HEK293 (cell line): ENCODE measurements around the gene PRELID2.

Source experiments
- CTCF ChIA-PET: fragments of 350-600 bp; formaldehyde crosslinking; extraction: SDS; loops from one replicate; lab custom pipeline; 2021; ENCODE audit warnings: antibody characterized with exemption; lab: Yijun Ruan, JAX
- POLR2A ChIA-PET: fragments of 300-600 bp; formaldehyde crosslinking; extraction: SDS; loops from one replicate; lab custom pipeline; 2020; ENCODE audit warnings: antibody characterized with exemption, inconsistent platforms; lab: Yijun Ruan, JAX
- H3K27ac ChIP-seq: fragments of 200-500 bp; sonication (Bioruptor generic); 2 replicates; pipeline ENCODE4 v1.5.1; 2014; ENCODE audit warnings: low read depth, low read length, control low read depth, inconsistent platforms; ENCODE audit errors: extremely low read depth
- H3K36me3 ChIP-seq, 2 experiments: fragments of 200-500 bp in 1 of 2; sonication (Bioruptor generic) in 1 of 2; 1 replicate in 1 of 2; 2 replicates in 1 of 2; pipeline ENCODE4 v1.5.1; 2014 to 2017; ENCODE audit warnings: inconsistent platforms in 2 of 2, low read length in 2 of 2; ENCODE audit not compliant: control insufficient read depth in 2 of 2, insufficient read depth in 1 of 2
- H3K4me1 ChIP-seq: fragments of 200-500 bp; sonication (Bioruptor generic); 2 replicates; pipeline ENCODE4 v1.5.1; 2014; ENCODE audit warnings: mild to moderate bottlenecking, low read length, inconsistent platforms; ENCODE audit not compliant: control insufficient read depth, insufficient read depth
- H3K4me3 ChIP-seq: 2 replicates; pipeline ENCODE4 v1.5.1; 2011; ENCODE audit warnings: low read depth, mild to moderate bottlenecking, control low read depth, low read length, moderate library complexity
- H3K9me3 ChIP-seq: fragments of 200-500 bp; sonication (Bioruptor generic); 2 replicates; pipeline ENCODE4 v1.5.1; 2014; ENCODE audit warnings: low read depth, low read length, inconsistent platforms; ENCODE audit not compliant: control insufficient read depth, insufficient read depth
- FEZF1 ChIP-seq: fragments of 450-650 bp; formaldehyde crosslinking; IDR thresholded peaks from 2 replicates; pipeline ENCODE4 v1.5.1; 2016; ENCODE audit warnings: missing biosample characterization, missing genetic modification characterization
- GFI1B ChIP-seq: fragments of 450-650 bp; formaldehyde crosslinking; IDR thresholded peaks from 2 replicates; pipeline ENCODE4 v1.5.1; 2016; ENCODE audit warnings: missing biosample characterization, missing genetic modification characterization
- HOXC10 ChIP-seq: sonication (generic); formaldehyde crosslinking; IDR thresholded peaks from 2 replicates; pipeline ENCODE4 v1.8.1; 2023; ENCODE audit warnings: mild to moderate bottlenecking, missing genetic modification reagents
- KLF7 ChIP-seq: fragments of 450-650 bp; formaldehyde crosslinking; IDR thresholded peaks from 2 replicates; pipeline ENCODE4 v1.5.1; 2016; ENCODE audit warnings: missing biosample characterization, missing genetic modification characterization, borderline replicate concordance
- ZBTB20 ChIP-seq: fragments of 450-650 bp; formaldehyde crosslinking; IDR thresholded peaks from 2 replicates; pipeline ENCODE4 v1.5.1; 2016; ENCODE audit warnings: missing biosample characterization, missing genetic modification characterization
- ZNF155 ChIP-seq: fragments of 450-650 bp; formaldehyde crosslinking; IDR thresholded peaks from 2 replicates; pipeline ENCODE4 v1.5.1; 2016; ENCODE audit warnings: missing biosample characterization, missing genetic modification characterization
- ZNF174 ChIP-seq: fragments of 450-650 bp; formaldehyde crosslinking; IDR thresholded peaks from 2 replicates; pipeline ENCODE4 v1.5.0; 2017; ENCODE audit warnings: missing biosample characterization, mild to moderate bottlenecking, missing genetic modification characterization
- ZNF202 ChIP-seq: fragments of 450-650 bp; formaldehyde crosslinking; IDR thresholded peaks from 2 replicates; pipeline ENCODE4 v1.5.1; 2016; ENCODE audit warnings: missing biosample characterization, missing genetic modification characterization, borderline replicate concordance
- ZNF24 ChIP-seq: fragments of 450-650 bp; formaldehyde crosslinking; IDR thresholded peaks from 2 replicates; pipeline ENCODE4 v1.5.1; 2016; ENCODE audit warnings: missing biosample characterization, missing genetic modification characterization
- ZNF37A ChIP-seq: fragments of 450-650 bp; IDR thresholded peaks from 2 replicates; pipeline ENCODE4 v1.5.1; 2018; ENCODE audit warnings: missing biosample characterization, missing genetic modification characterization
- ZNF426 ChIP-seq: fragments of 450-650 bp; formaldehyde crosslinking; IDR thresholded peaks from 2 replicates; pipeline ENCODE4 v1.5.1; 2017; ENCODE audit warnings: missing biosample characterization, missing genetic modification characterization, mild to moderate bottlenecking, inconsistent platforms, moderate library complexity
- ZNF473 ChIP-seq: fragments of 450-650 bp; formaldehyde crosslinking; IDR thresholded peaks from 2 replicates; pipeline ENCODE4 v1.5.1; 2017; ENCODE audit warnings: missing biosample characterization, missing genetic modification characterization
- ZNF548 ChIP-seq: fragments of 450-650 bp; formaldehyde crosslinking; IDR thresholded peaks from 2 replicates; pipeline ENCODE4 v1.5.1; 2016; ENCODE audit warnings: missing biosample characterization, missing genetic modification characterization
- ZNF621 ChIP-seq: fragments of 450-650 bp; formaldehyde crosslinking; IDR thresholded peaks from 2 replicates; pipeline ENCODE4 v1.5.1; 2017; ENCODE audit warnings: missing biosample characterization, missing genetic modification characterization
- ZNF660 ChIP-seq: fragments of 450-650 bp; IDR thresholded peaks from 2 replicates; pipeline ENCODE4 v1.5.1; 2018; ENCODE audit warnings: missing biosample characterization, mild to moderate bottlenecking, missing genetic modification characterization
- ZNF707 ChIP-seq: fragments of 450-650 bp; formaldehyde crosslinking; IDR thresholded peaks from 2 replicates; pipeline ENCODE4 v1.5.1; 2016; ENCODE audit warnings: missing biosample characterization, missing genetic modification characterization
- ZNF768 ChIP-seq: fragments of 450-650 bp; formaldehyde crosslinking; IDR thresholded peaks from 2 replicates; pipeline ENCODE4 v1.5.1; 2018; ENCODE audit warnings: missing biosample characterization, mild to moderate bottlenecking, missing genetic modification characterization
- TF ChIP-seq, protein P1 (sequence below): fragments of 450-650 bp; formaldehyde crosslinking; IDR thresholded peaks from 2 replicates; pipeline ENCODE4 v1.5.1; 2016; ENCODE audit warnings: missing biosample characterization, missing genetic modification characterization, borderline replicate concordance
- TF ChIP-seq, protein P2 (sequence below): fragments of 450-650 bp; formaldehyde crosslinking; IDR thresholded peaks from 2 replicates; pipeline ENCODE4 v1.5.1; 2016; ENCODE audit warnings: missing biosample characterization, missing genetic modification characterization, low read depth
- TF ChIP-seq, protein P3 (sequence below): fragments of 450-650 bp; formaldehyde crosslinking; IDR thresholded peaks from 2 replicates; pipeline ENCODE4 v1.5.1; 2016; ENCODE audit warnings: missing biosample characterization, missing genetic modification characterization
- TF ChIP-seq, protein P4 (sequence below): fragments of 450-650 bp; formaldehyde crosslinking; IDR thresholded peaks from 2 replicates; pipeline ENCODE4 v1.5.1; 2017; ENCODE audit warnings: missing biosample characterization, missing genetic modification characterization
- TF ChIP-seq, protein P5 (sequence below): fragments of 450-650 bp; formaldehyde crosslinking; IDR thresholded peaks from 2 replicates; pipeline ENCODE4 v1.5.1; 2016; ENCODE audit warnings: missing biosample characterization, missing genetic modification characterization
- TF ChIP-seq, protein P6 (sequence below): sonication (generic); formaldehyde crosslinking; IDR thresholded peaks from 2 replicates; pipeline ENCODE4 v1.8.1; 2022; ENCODE audit warnings: mild to moderate bottlenecking, moderate library complexity, missing genetic modification reagents

Gene PRELID2

DNA sequence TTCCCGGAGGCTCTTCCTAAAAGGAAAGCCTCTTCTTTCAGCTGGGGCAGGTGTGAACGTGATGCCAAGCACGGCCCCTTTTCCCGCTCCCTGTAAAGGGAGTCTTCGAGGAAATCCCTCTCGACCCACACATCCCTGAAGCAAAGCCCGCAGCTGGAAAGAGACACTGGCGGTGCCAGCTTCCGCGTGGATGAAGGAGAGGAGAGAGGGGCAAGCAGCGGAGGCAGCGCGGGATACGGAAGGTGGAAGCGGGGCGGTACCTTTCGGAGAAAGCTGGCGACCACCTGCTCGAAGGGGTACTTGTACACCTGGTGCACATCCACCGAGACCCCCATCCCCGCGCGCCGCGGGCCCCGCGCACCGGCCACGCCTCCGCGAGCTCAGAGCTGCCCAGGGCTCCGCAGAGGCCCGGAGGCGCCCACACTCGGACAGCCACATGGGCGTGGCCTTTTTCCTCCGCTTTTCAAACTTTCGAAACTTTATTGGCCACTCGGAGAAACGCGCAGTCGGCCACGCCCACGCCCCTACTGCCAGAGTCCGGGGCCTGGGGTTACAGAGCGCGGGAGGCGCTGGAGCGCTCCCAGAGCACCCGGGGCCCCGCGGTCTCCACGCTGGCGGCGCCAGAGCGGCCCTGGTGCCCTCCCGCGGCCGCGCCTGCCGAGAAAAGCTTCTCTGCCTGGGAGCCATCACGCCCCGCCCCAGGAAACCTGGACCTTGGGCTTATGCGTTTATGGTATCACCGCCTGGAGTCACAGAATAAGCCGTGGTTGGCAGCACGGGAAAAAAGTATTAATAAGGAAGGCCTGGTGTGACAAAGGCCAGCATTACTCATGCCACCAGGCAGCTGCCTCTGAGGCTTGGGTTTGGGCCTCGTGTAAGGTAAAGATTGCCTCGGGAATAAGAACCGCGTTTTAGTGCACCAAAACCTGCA lies at the start of gene PRELID2:
Gene PRELID2 (minus strand): TSS at position 426 of the 931 bp plus-strand sequence. CDS start 91 bp downstream, at position 335.
- H3K27ac ChIP-seq = peak within 1 kb of the TSS; percentile 61
- CTCF ChIA-PET = interaction anchor here (0.6 to 1.3 kb wide), 6 partner anchors 10 to 615 kb away, joined by 3 to 7 read pairs (median 3); no protein-coding TSS in a partner anchor
- peaks cover 2% of the 10 kb centered on the region; the same call in 1 of the 2 replicates for H3K4me1 ChIP-seq
- H3K4me3 ChIP-seq = peak within 1 kb of the TSS; percentile 67
- H3K36me3 ChIP-seq = no peaks in the 10 kb centered on the region
- H3K9me3 ChIP-seq = no peaks in the 10 kb centered on the region
- POLR2A ChIA-PET = interaction anchor here (1.0 to 1.7 kb wide), 5 partner anchors 9 to 111 kb away, joined by 3 to 5 read pairs (median 4); partner anchors contain the start of gene SH3RF2
- no peak for TF ChIP-seq ZNF174 (tag by site-specific recombination)
- TF ChIP-seq, protein P1, sequence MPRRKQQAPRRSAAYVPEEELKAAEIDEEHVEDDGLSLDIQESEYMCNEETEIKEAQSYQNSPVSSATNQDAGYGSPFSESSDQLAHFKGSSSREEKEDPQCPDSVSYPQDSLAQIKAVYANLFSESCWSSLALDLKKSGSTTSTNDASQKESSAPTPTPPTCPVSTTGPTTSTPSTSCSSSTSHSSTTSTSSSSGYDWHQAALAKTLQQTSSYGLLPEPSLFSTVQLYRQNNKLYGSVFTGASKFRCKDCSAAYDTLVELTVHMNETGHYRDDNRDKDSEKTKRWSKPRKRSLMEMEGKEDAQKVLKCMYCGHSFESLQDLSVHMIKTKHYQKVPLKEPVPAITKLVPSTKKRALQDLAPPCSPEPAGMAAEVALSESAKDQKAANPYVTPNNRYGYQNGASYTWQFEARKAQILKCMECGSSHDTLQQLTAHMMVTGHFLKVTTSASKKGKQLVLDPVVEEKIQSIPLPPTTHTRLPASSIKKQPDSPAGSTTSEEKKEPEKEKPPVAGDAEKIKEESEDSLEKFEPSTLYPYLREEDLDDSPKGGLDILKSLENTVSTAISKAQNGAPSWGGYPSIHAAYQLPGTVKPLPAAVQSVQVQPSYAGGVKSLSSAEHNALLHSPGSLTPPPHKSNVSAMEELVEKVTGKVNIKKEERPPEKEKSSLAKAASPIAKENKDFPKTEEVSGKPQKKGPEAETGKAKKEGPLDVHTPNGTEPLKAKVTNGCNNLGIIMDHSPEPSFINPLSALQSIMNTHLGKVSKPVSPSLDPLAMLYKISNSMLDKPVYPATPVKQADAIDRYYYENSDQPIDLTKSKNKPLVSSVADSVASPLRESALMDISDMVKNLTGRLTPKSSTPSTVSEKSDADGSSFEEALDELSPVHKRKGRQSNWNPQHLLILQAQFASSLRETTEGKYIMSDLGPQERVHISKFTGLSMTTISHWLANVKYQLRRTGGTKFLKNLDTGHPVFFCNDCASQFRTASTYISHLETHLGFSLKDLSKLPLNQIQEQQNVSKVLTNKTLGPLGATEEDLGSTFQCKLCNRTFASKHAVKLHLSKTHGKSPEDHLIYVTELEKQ = no peak
- TF ChIP-seq ZNF473 (tag by site-specific recombination) = no peak
- TF ChIP-seq, protein P2, sequence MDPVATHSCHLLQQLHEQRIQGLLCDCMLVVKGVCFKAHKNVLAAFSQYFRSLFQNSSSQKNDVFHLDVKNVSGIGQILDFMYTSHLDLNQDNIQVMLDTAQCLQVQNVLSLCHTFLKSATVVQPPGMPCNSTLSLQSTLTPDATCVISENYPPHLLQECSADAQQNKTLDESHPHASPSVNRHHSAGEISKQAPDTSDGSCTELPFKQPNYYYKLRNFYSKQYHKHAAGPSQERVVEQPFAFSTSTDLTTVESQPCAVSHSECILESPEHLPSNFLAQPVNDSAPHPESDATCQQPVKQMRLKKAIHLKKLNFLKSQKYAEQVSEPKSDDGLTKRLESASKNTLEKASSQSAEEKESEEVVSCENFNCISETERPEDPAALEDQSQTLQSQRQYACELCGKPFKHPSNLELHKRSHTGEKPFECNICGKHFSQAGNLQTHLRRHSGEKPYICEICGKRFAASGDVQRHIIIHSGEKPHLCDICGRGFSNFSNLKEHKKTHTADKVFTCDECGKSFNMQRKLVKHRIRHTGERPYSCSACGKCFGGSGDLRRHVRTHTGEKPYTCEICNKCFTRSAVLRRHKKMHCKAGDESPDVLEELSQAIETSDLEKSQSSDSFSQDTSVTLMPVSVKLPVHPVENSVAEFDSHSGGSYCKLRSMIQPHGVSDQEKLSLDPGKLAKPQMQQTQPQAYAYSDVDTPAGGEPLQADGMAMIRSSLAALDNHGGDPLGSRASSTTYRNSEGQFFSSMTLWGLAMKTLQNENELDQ (tag by site-specific recombination) = no peak
- no peak for TF ChIP-seq ZNF621 (tag by site-specific recombination)
- TF ChIP-seq ZNF707 (tag by site-specific recombination) = no peak
- TF ChIP-seq, protein P3, sequence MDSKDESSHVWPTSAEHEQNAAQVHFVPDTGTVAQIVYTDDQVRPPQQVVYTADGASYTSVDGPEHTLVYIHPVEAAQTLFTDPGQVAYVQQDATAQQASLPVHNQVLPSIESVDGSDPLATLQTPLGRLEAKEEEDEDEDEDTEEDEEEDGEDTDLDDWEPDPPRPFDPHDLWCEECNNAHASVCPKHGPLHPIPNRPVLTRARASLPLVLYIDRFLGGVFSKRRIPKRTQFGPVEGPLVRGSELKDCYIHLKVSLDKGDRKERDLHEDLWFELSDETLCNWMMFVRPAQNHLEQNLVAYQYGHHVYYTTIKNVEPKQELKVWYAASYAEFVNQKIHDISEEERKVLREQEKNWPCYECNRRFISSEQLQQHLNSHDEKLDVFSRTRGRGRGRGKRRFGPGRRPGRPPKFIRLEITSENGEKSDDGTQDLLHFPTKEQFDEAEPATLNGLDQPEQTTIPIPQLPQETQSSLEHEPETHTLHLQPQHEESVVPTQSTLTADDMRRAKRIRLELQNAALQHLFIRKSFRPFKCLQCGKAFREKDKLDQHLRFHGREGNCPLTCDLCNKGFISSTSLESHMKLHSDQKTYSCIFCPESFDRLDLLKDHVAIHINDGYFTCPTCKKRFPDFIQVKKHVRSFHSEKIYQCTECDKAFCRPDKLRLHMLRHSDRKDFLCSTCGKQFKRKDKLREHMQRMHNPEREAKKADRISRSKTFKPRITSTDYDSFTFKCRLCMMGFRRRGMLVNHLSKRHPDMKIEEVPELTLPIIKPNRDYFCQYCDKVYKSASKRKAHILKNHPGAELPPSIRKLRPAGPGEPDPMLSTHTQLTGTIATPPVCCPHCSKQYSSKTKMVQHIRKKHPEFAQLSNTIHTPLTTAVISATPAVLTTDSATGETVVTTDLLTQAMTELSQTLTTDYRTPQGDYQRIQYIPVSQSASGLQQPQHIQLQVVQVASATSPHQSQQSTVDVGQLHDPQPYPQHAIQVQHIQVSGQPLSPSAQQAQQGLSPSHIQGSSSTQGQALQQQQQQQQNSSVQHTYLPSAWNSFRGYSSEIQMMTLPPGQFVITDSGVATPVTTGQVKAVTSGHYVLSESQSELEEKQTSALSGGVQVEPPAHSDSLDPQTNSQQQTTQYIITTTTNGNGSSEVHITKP (tag by site-specific recombination) = peak; percentile 53; the same call in 1 of the 2 replicates
- no peak for TF ChIP-seq ZNF37A (tag by site-specific recombination)
- TF ChIP-seq, protein P4, sequence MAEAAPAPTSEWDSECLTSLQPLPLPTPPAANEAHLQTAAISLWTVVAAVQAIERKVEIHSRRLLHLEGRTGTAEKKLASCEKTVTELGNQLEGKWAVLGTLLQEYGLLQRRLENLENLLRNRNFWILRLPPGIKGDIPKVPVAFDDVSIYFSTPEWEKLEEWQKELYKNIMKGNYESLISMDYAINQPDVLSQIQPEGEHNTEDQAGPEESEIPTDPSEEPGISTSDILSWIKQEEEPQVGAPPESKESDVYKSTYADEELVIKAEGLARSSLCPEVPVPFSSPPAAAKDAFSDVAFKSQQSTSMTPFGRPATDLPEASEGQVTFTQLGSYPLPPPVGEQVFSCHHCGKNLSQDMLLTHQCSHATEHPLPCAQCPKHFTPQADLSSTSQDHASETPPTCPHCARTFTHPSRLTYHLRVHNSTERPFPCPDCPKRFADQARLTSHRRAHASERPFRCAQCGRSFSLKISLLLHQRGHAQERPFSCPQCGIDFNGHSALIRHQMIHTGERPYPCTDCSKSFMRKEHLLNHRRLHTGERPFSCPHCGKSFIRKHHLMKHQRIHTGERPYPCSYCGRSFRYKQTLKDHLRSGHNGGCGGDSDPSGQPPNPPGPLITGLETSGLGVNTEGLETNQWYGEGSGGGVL (tag by site-specific recombination) = no peak
- TF ChIP-seq ZNF155 = no peak
- no peak for TF ChIP-seq ZNF548 (tag by site-specific recombination)
- TF ChIP-seq ZNF24 (tag by site-specific recombination) = peak; percentile 16; the same call in 1 of the 2 replicates
- TF ChIP-seq ZNF768 (tag by site-specific recombination) = no peak
- TF ChIP-seq, protein P5, sequence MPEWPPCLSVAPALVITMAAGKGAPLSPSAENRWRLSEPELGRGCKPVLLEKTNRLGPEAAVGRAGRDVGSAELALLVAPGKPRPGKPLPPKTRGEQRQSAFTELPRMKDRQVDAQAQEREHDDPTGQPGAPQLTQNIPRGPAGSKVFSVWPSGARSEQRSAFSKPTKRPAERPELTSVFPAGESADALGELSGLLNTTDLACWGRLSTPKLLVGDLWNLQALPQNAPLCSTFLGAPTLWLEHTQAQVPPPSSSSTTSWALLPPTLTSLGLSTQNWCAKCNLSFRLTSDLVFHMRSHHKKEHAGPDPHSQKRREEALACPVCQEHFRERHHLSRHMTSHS (tag by site-specific recombination) = no peak
- no peak for TF ChIP-seq HOXC10 (CRISPR knock-in tag)
- TF ChIP-seq KLF7 = peak; percentile 98
- TF ChIP-seq ZBTB20 (tag by site-specific recombination) = peak; percentile 100
- TF ChIP-seq GFI1B = no peak
- TF ChIP-seq ZNF660 (tag by site-specific recombination) = peak; percentile 94
- no peak for TF ChIP-seq ZNF202 (tag by site-specific recombination)
- no peak for TF ChIP-seq FEZF1 (tag by site-specific recombination)
- no peak for TF ChIP-seq ZNF426 (tag by site-specific recombination)
- TF ChIP-seq, protein P6, sequence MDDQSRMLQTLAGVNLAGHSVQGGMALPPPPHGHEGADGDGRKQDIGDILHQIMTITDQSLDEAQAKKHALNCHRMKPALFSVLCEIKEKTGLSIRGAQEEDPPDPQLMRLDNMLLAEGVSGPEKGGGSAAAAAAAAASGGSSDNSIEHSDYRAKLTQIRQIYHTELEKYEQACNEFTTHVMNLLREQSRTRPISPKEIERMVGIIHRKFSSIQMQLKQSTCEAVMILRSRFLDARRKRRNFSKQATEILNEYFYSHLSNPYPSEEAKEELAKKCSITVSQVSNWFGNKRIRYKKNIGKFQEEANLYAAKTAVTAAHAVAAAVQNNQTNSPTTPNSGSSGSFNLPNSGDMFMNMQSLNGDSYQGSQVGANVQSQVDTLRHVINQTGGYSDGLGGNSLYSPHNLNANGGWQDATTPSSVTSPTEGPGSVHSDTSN (CRISPR knock-in tag) = no peak
